Measurements from ENCODE around the gene PRDX3. TPM values are rescaled to one million over a fixed set of nuclear protein-coding genes. Genes with fewer than 3 reads are reported as not detected.

The PRDX3 gene
- total and polyA plus RNA-seq, 9 donors, result 120 to 155 (median 135) TPM

- no peak for DNase-seq
- H3K27ac ChIP-seq (ENCODE audit: low read length), result no peak overlapping the region
- no peak overlapping the region for H3K4me3 ChIP-seq (ENCODE audit: low read length)
- H3K36me3 ChIP-seq (ENCODE audit: control insufficient read depth, insufficient read depth, low read length), result no peaks in the 10 kb centered on the region
- H3K27me3 ChIP-seq (ENCODE audit: control insufficient read depth, insufficient read depth, low read length), result no peaks in the 10 kb centered on the region
- no CpG with 5 or more reads among the region's 4 CpGs for WGBS (ENCODE audit: insufficient coverage)
- peaks cover 19% of the 10 kb centered on the region for H3K4me1 ChIP-seq (ENCODE audit: control insufficient read depth, insufficient read depth, low read length)
- H3K9me3 ChIP-seq (replicated peaks; ENCODE audit: control insufficient read depth, low read depth, low read length), result no peaks in the 10 kb centered on the region
These were observed 39.4 kb upstream of the PRDX3 start for GRCh38 chr10:119217991-119218490.

GRCh38 chr10:119217401-119217800 is 38.8 kb upstream of the PRDX3 start:
- no peaks in the 10 kb centered on the region for H3K36me3 ChIP-seq (ENCODE audit: control insufficient read depth, insufficient read depth, low read length)
- H3K4me1 ChIP-seq (ENCODE audit: control insufficient read depth, insufficient read depth, low read length), result peaks cover 17% of the 10 kb centered on the region
- no peaks in the 10 kb centered on the region for H3K27me3 ChIP-seq (ENCODE audit: control insufficient read depth, insufficient read depth, low read length)
- no peak overlapping the region for H3K27ac ChIP-seq (ENCODE audit: low read length)
- H3K9me3 ChIP-seq (replicated peaks; ENCODE audit: control insufficient read depth, low read depth, low read length), result no peaks in the 10 kb centered on the region
- no peak overlapping the region for H3K4me3 ChIP-seq (ENCODE audit: low read length)
- DNase-seq, result no peak
- WGBS (ENCODE audit: insufficient coverage), result 94% methylated on average over 6 of the region's 9 CpGs

- WGBS (ENCODE audit: insufficient coverage), result 88% methylated on average over 2 of the region's 5 CpGs
These were observed 37.5 kb upstream of the PRDX3 start for GRCh38 chr10:119216127-119216526.

DNA sequence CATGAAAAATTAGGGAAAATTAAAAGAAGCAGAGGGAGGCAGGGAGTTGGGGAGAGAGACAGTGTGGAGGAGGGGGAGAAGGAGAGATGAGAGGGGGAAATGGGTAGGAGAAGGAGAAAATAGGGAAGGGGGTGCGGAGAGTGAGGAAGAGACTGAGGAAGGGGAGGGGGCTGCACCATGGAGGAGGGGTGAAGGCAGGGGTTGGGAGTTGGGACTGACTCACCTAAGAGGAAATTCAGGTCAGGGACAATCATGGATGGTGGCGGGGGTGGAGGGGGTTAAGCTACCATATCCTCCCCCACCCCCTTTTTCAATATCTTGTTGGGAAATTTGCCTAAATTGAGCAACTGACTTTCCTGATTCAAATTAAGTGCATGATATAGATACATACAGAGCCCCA is 36.8 kb upstream of the PRDX3 start:
- H3K27ac ChIP-seq (ENCODE audit: low read length), result no peak overlapping the region
- H3K27me3 ChIP-seq (ENCODE audit: control insufficient read depth, insufficient read depth, low read length), result no peaks in the 10 kb centered on the region
- H3K4me3 ChIP-seq (ENCODE audit: low read length), result no peak overlapping the region
- WGBS (ENCODE audit: insufficient coverage), result 100% methylated on average over 1 of the region's 2 CpGs
- no peak for DNase-seq
- no peaks in the 10 kb centered on the region for H3K36me3 ChIP-seq (ENCODE audit: control insufficient read depth, insufficient read depth, low read length)
- H3K4me1 ChIP-seq (ENCODE audit: control insufficient read depth, insufficient read depth, low read length), result peaks cover 11% of the 10 kb centered on the region
- no peaks in the 10 kb centered on the region for H3K9me3 ChIP-seq (replicated peaks; ENCODE audit: control insufficient read depth, low read depth, low read length)

More at GRCh38 chr10:119216127-119216526, 37.5 kb upstream of the PRDX3 start:
- Histone ChIP-seq H3K9me3 (replicated peaks; ENCODE audit: control insufficient read depth, low read depth, low read length) (no peaks in the 10 kb centered on the region), H3K27ac (ENCODE audit: low read length) (no peak overlapping the region), H3K4me3 (ENCODE audit: low read length) (no peak overlapping the region), H3K4me1 (ENCODE audit: control insufficient read depth, insufficient read depth, low read length) (peaks cover 15% of the 10 kb centered on the region), H3K27me3 (ENCODE audit: control insufficient read depth, insufficient read depth, low read length) (no peaks in the 10 kb centered on the region), H3K36me3 (ENCODE audit: control insufficient read depth, insufficient read depth, low read length) (no peaks in the 10 kb centered on the region)
- DNase-seq, result no peak

- H3K4me1 ChIP-seq (ENCODE audit: control insufficient read depth, insufficient read depth, low read length), result peaks cover 23% of the 10 kb centered on the region
These were observed 33.2 kb upstream of the PRDX3 start for GRCh38 chr10:119211625-119212441.

GRCh38 chr10:119211176-119211575 is 32.6 kb upstream of the PRDX3 start:
- WGBS (ENCODE audit: insufficient coverage), result no CpG with 5 or more reads among the region's 3 CpGs
- Histone ChIP-seq H3K27ac (ENCODE audit: low read length) (no peak overlapping the region), H3K4me3 (ENCODE audit: low read length) (no peak overlapping the region), H3K36me3 (ENCODE audit: control insufficient read depth, insufficient read depth, low read length) (no peaks in the 10 kb centered on the region), H3K27me3 (ENCODE audit: control insufficient read depth, insufficient read depth, low read length) (no peaks in the 10 kb centered on the region), H3K4me1 (ENCODE audit: control insufficient read depth, insufficient read depth, low read length) (peaks cover 28% of the 10 kb centered on the region), H3K9me3 (replicated peaks; ENCODE audit: control insufficient read depth, low read depth, low read length) (no peaks in the 10 kb centered on the region)
- DNase-seq, result peak; percentile 76

More at GRCh38 chr10:119211625-119212441, 33.2 kb upstream of the PRDX3 start:
- WGBS (ENCODE audit: insufficient coverage), result 63% methylated on average over 3 of the region's 12 CpGs
- no peak for DNase-seq
- Histone ChIP-seq H3K9me3 (replicated peaks; ENCODE audit: control insufficient read depth, low read depth, low read length) (no peaks in the 10 kb centered on the region), H3K4me3 (ENCODE audit: low read length) (no peak overlapping the region), H3K27me3 (ENCODE audit: control insufficient read depth, insufficient read depth, low read length) (no peaks in the 10 kb centered on the region), H3K36me3 (ENCODE audit: control insufficient read depth, insufficient read depth, low read length) (no peaks in the 10 kb centered on the region), H3K27ac (ENCODE audit: low read length) (peak overlapping the region; percentile 62)

DNA sequence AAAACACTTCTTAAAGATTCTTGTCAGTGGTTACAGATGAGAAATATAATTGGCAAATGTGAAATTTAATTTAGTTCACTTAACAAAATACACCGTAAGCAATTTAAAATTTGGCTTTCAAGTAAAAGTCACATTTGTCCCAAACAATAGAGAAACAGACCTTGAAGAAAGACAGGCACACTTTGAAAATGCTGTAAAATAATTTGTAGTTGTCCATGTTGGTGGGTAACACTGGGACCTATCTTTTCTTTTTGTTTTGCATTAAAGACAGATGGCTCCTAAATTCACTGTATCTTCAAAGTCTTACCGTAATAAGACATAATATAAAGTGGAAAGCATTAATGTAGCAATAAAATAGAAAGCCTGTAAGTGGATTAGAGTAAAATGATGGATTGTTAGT is 32.0 kb upstream of the PRDX3 start:
- peaks cover 33% of the 10 kb centered on the region for H3K4me1 ChIP-seq (ENCODE audit: control insufficient read depth, insufficient read depth, low read length)
- WGBS (ENCODE audit: insufficient coverage), result no CpG with 5 or more reads among the region's 2 CpGs
- no peaks in the 10 kb centered on the region for H3K27me3 ChIP-seq (ENCODE audit: control insufficient read depth, insufficient read depth, low read length)
- no peak for DNase-seq
- no peaks in the 10 kb centered on the region for H3K9me3 ChIP-seq (replicated peaks; ENCODE audit: control insufficient read depth, low read depth, low read length)
- no peaks in the 10 kb centered on the region for H3K36me3 ChIP-seq (ENCODE audit: control insufficient read depth, insufficient read depth, low read length)
- H3K27ac ChIP-seq (ENCODE audit: low read length), result no peak overlapping the region
- no peak overlapping the region for H3K4me3 ChIP-seq (ENCODE audit: low read length)

- no CpG with 5 or more reads among the region's 9 CpGs for WGBS (ENCODE audit: insufficient coverage)
- Histone ChIP-seq H3K4me1 (ENCODE audit: control insufficient read depth, insufficient read depth, low read length) (peaks cover 34% of the 10 kb centered on the region), H3K36me3 (ENCODE audit: control insufficient read depth, insufficient read depth, low read length) (no peaks in the 10 kb centered on the region), H3K27me3 (ENCODE audit: control insufficient read depth, insufficient read depth, low read length) (no peaks in the 10 kb centered on the region), H3K4me3 (ENCODE audit: low read length) (peak overlapping the region; percentile 59), H3K9me3 (replicated peaks; ENCODE audit: control insufficient read depth, low read depth, low read length) (no peaks in the 10 kb centered on the region), H3K27ac (ENCODE audit: low read length) (peak overlapping the region; percentile 90)
- DNase-seq, result peak; percentile 37
These were observed 31.2 kb upstream of the PRDX3 start for GRCh38 chr10:119209736-119210355.

GRCh38 chr10:119209035-119209735 is 30.6 kb upstream of the PRDX3 start:
- 8% methylated on average over 13 of the region's 15 CpGs for WGBS (ENCODE audit: insufficient coverage)
- Histone ChIP-seq H3K36me3 (ENCODE audit: control insufficient read depth, insufficient read depth, low read length) (no peaks in the 10 kb centered on the region), H3K4me3 (ENCODE audit: low read length) (peak overlapping the region; percentile 59), H3K9me3 (replicated peaks; ENCODE audit: control insufficient read depth, low read depth, low read length) (no peaks in the 10 kb centered on the region), H3K4me1 (ENCODE audit: control insufficient read depth, insufficient read depth, low read length) (peaks cover 34% of the 10 kb centered on the region), H3K27ac (ENCODE audit: low read length) (peak overlapping the region; percentile 90), H3K27me3 (ENCODE audit: control insufficient read depth, insufficient read depth, low read length) (no peaks in the 10 kb centered on the region)
- peak; percentile 83 for DNase-seq

GRCh38 chr10:119208553-119208940 is 29.9 kb upstream of the PRDX3 start:
- Histone ChIP-seq H3K36me3 (ENCODE audit: control insufficient read depth, insufficient read depth, low read length) (no peaks in the 10 kb centered on the region), H3K9me3 (replicated peaks; ENCODE audit: control insufficient read depth, low read depth, low read length) (no peaks in the 10 kb centered on the region), H3K4me1 (ENCODE audit: control insufficient read depth, insufficient read depth, low read length) (peaks cover 34% of the 10 kb centered on the region), H3K4me3 (ENCODE audit: low read length) (peak overlapping the region; percentile 59), H3K27ac (ENCODE audit: low read length) (peak overlapping the region; percentile 90), H3K27me3 (ENCODE audit: control insufficient read depth, insufficient read depth, low read length) (no peaks in the 10 kb centered on the region)
- WGBS (ENCODE audit: insufficient coverage), result 20% methylated on average over 1 of the region's 3 CpGs
- peak; percentile 46 for DNase-seq

All from muscle of leg (tissue), 11 donors.